Duodenal mucosa (tissue), 2 donors: Measurements from ENCODE around the gene ABCC9.

Experiments used
- H3K27ac ChIP-seq: one replicate; pipeline ENCODE4 v1.7.0; 2013; ENCODE audit warnings: low read depth, low read length
- H3K27me3 ChIP-seq, 2 donors: one replicate each; pipeline ENCODE4 v1.7.0; 2013; ENCODE audit warnings: low read length in 2 of 2, control low read depth in 1 of 2; ENCODE audit not compliant: insufficient read depth in 2 of 2, control insufficient read depth in 1 of 2
- H3K36me3 ChIP-seq, 2 donors: one replicate each; pipeline ENCODE4 v1.7.0; 2013; ENCODE audit warnings: low read length in 2 of 2, control low read depth in 1 of 2; ENCODE audit not compliant: insufficient read depth in 2 of 2, control insufficient read depth in 1 of 2
- H3K4me1 ChIP-seq, 2 donors: one replicate each; pipeline ENCODE4 v1.7.0; 2013; ENCODE audit warnings: low read length in 2 of 2, control low read depth in 1 of 2; ENCODE audit not compliant: insufficient read depth in 2 of 2, control insufficient read depth in 1 of 2
- H3K4me3 ChIP-seq, 2 donors: one replicate each; pipeline ENCODE4 v1.7.0; 2013; ENCODE audit warnings: low read length in 2 of 2, low read depth in 1 of 2
- H3K9ac ChIP-seq, 2 donors: one replicate each; pipeline ENCODE4 v1.7.0; 2013; ENCODE audit warnings: low read length in 2 of 2, low read depth in 1 of 2
- H3K9me3 ChIP-seq, 2 donors: one replicate each; pipeline ENCODE4 v1.7.0; 2013; ENCODE audit warnings: low read length in 2 of 2, control low read depth in 1 of 2; ENCODE audit not compliant: control insufficient read depth in 1 of 2

The ABCC9 gene

GRCh38 chr12:21773263-21773741, 167.9 kb downstream of the ABCC9 start:
- no peak overlapping the region for H3K9ac ChIP-seq
- no peaks in the 10 kb centered on the region for H3K36me3 ChIP-seq
- no peaks in the 10 kb centered on the region for H3K9me3 ChIP-seq
- peak overlapping the region; percentile 49 to 52 for H3K4me3 ChIP-seq
- H3K27me3 ChIP-seq, result peaks cover 3 to 5% of the 10 kb centered on the region in 2 donors
- no peaks in the 10 kb centered on the region for H3K4me1 ChIP-seq
- no peak overlapping the region for H3K27ac ChIP-seq

GRCh38 chr12:21771311-21771710, 169.9 kb downstream of the ABCC9 start:
- H3K36me3 ChIP-seq, result no peaks in the 10 kb centered on the region
- H3K4me3 ChIP-seq, result no peak overlapping the region
- H3K9ac ChIP-seq, result no peak overlapping the region
- no peaks in the 10 kb centered on the region for H3K4me1 ChIP-seq
- H3K27me3 ChIP-seq, result peaks cover 3 to 5% of the 10 kb centered on the region in 2 donors
- H3K27ac ChIP-seq, result no peak overlapping the region
- no peaks in the 10 kb centered on the region for H3K9me3 ChIP-seq

GRCh38 chr12:21769307-21769706, 171.9 kb downstream of the ABCC9 start:
- Histone ChIP-seq H3K4me1 (no peaks in the 10 kb centered on the region), H3K9ac (no peak overlapping the region), H3K27ac (no peak overlapping the region), H3K36me3 (no peaks in the 10 kb centered on the region), H3K9me3 (no peaks in the 10 kb centered on the region), H3K4me3 (no peak overlapping the region), H3K27me3 (peaks cover 0 to 3% of the 10 kb centered on the region in 2 donors)

- no peaks in the 10 kb centered on the region for H3K27me3 ChIP-seq
- no peaks in the 10 kb centered on the region for H3K9me3 ChIP-seq
- no peaks in the 10 kb centered on the region for H3K36me3 ChIP-seq
- no peak overlapping the region for H3K9ac ChIP-seq
- no peak overlapping the region for H3K4me3 ChIP-seq
- peaks cover 0 to 12% of the 10 kb centered on the region in 2 donors for H3K4me1 ChIP-seq
- no peak overlapping the region for H3K27ac ChIP-seq
Observed at GRCh38 chr12:21766403-21766802, 174.8 kb downstream of the ABCC9 start.

GRCh38 chr12:21764950-21765349, 176.3 kb downstream of the ABCC9 start:
- Histone ChIP-seq H3K36me3 (no peaks in the 10 kb centered on the region), H3K9me3 (no peaks in the 10 kb centered on the region), H3K27ac (no peak overlapping the region), H3K27me3 (no peaks in the 10 kb centered on the region), H3K4me1 (peaks cover 0 to 12% of the 10 kb centered on the region in 2 donors), H3K9ac (no peak overlapping the region), H3K4me3 (no peak overlapping the region)

GRCh38 chr12:21764065-21764464, 177.2 kb downstream of the ABCC9 start:
- H3K9ac ChIP-seq, result no peak overlapping the region
- H3K4me1 ChIP-seq, result peaks cover 0 to 12% of the 10 kb centered on the region in 2 donors
- no peaks in the 10 kb centered on the region for H3K9me3 ChIP-seq
- H3K27ac ChIP-seq, result no peak overlapping the region
- H3K27me3 ChIP-seq, result no peaks in the 10 kb centered on the region
- no peak overlapping the region for H3K4me3 ChIP-seq
- H3K36me3 ChIP-seq, result no peaks in the 10 kb centered on the region

- Histone ChIP-seq H3K9ac (no peak overlapping the region), H3K36me3 (no peaks in the 10 kb centered on the region), H3K4me3 (no peak overlapping the region), H3K27me3 (no peaks in the 10 kb centered on the region), H3K9me3 (no peaks in the 10 kb centered on the region), H3K4me1 (peaks cover 0 to 12% of the 10 kb centered on the region in 2 donors), H3K27ac (no peak overlapping the region)
Observed at GRCh38 chr12:21763531-21763930, 177.7 kb downstream of the ABCC9 start.

- H3K9ac ChIP-seq, result no peak overlapping the region
- no peak overlapping the region for H3K27ac ChIP-seq
- no peak overlapping the region for H3K4me3 ChIP-seq
- no peaks in the 10 kb centered on the region for H3K27me3 ChIP-seq
- no peaks in the 10 kb centered on the region for H3K9me3 ChIP-seq
- no peaks in the 10 kb centered on the region for H3K36me3 ChIP-seq
- H3K4me1 ChIP-seq, result peaks cover 0 to 12% of the 10 kb centered on the region in 2 donors
Observed at GRCh38 chr12:21759737-21760136, 181.5 kb downstream of the ABCC9 start.

GRCh38 chr12:21757735-21758134, 183.5 kb downstream of the ABCC9 start:
- Histone ChIP-seq H3K4me3 (no peak overlapping the region), H3K9ac (no peak overlapping the region)

GRCh38 chr12:21756699-21757098, 184.5 kb downstream of the ABCC9 start:
- no peaks in the 10 kb centered on the region for H3K9me3 ChIP-seq
- no peaks in the 10 kb centered on the region for H3K36me3 ChIP-seq
- H3K9ac ChIP-seq, result no peak overlapping the region
- H3K27ac ChIP-seq, result no peak overlapping the region
- H3K27me3 ChIP-seq, result no peaks in the 10 kb centered on the region
- H3K4me3 ChIP-seq, result no peak overlapping the region
- peaks cover 0 to 5% of the 10 kb centered on the region in 2 donors for H3K4me1 ChIP-seq

More at GRCh38 chr12:21757735-21758134, 183.5 kb downstream of the ABCC9 start:
- no peaks in the 10 kb centered on the region for H3K36me3 ChIP-seq
- H3K9me3 ChIP-seq, result no peaks in the 10 kb centered on the region
- H3K27ac ChIP-seq, result no peak overlapping the region
- no peaks in the 10 kb centered on the region for H3K27me3 ChIP-seq
- peaks cover 0 to 5% of the 10 kb centered on the region in 2 donors for H3K4me1 ChIP-seq

- no peaks in the 10 kb centered on the region for H3K27me3 ChIP-seq
- peaks cover 5 to 13% of the 10 kb centered on the region in 2 donors for H3K4me1 ChIP-seq
- H3K27ac ChIP-seq, result no peak overlapping the region
Observed at GRCh38 chr12:21751517-21751916, 189.7 kb downstream of the ABCC9 start.

More at GRCh38 chr12:21751517-21751916, 189.7 kb downstream of the ABCC9 start:
- H3K4me3 ChIP-seq, result no peak overlapping the region
- no peaks in the 10 kb centered on the region for H3K36me3 ChIP-seq
- H3K9me3 ChIP-seq, result no peaks in the 10 kb centered on the region
- H3K9ac ChIP-seq, result no peak overlapping the region
